Muscle layer of duodenum (tissue), 2 donors: ENCODE results near the gene DLX2.
"Not testable (repeated sequence)": the region's sequence is repeated elsewhere in the genome, so short reads cannot be mapped to it uniquely, and the experiment has no call there.

Experiments used
- H3K27ac ChIP-seq: one replicate; pipeline ENCODE4 v1.7.0; 2013; ENCODE audit warnings: mild to moderate bottlenecking, low read length
- H3K27me3 ChIP-seq: one replicate; pipeline ENCODE4 v1.7.0; 2013; ENCODE audit warnings: low read depth, mild to moderate bottlenecking, control low read depth, low read length
- H3K36me3 ChIP-seq, 2 donors: one replicate each; pipeline ENCODE4 v1.7.0; 2013; ENCODE audit warnings: low read length in 2 of 2, control low read depth in 1 of 2, mild to moderate bottlenecking in 1 of 2; ENCODE audit not compliant: insufficient read depth in 2 of 2, control insufficient read depth in 1 of 2
- H3K4me1 ChIP-seq, 2 donors: one replicate each; pipeline ENCODE4 v1.7.0; 2013; ENCODE audit warnings: low read length in 2 of 2, mild to moderate bottlenecking in 2 of 2, control low read depth in 1 of 2, moderate library complexity in 1 of 2; ENCODE audit not compliant: insufficient read depth in 2 of 2, control insufficient read depth in 1 of 2
- H3K4me3 ChIP-seq, 2 donors: one replicate each; pipeline ENCODE4 v1.7.0; 2013; ENCODE audit warnings: low read length in 2 of 2, low read depth in 1 of 2, mild to moderate bottlenecking in 1 of 2
- H3K9me3 ChIP-seq, 2 donors: one replicate each; pipeline ENCODE4 v1.7.0; 2013; ENCODE audit warnings: low read length in 2 of 2, control low read depth in 1 of 2, mild to moderate bottlenecking in 1 of 2; ENCODE audit not compliant: control insufficient read depth in 1 of 2
- donor health status: healthy.

Gene DLX2

DNA sequence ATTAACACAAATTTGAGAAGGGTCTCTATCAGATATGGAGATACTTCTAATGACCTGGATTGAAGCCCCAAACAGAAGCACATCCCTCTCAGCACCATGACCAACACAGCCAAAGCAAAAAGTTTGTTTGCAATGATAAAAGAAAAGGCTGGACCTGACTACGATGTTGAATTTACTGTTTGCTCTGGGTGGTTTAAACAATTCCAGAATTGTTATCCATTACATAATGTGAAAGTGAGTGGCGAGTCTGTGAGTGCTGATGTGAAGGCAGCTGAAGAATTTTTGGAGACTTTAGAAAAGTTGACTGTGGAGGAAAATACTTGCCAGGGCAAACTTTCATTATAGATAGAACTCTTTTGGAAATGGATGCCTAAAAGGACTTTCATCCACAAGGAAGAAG is 17.4 kb upstream of the DLX2 start:
- no peak overlapping the region for H3K27ac ChIP-seq
- no peaks in the 10 kb centered on the region for H3K36me3 ChIP-seq
- H3K9me3 ChIP-seq: no peaks in the 10 kb centered on the region
- no peak overlapping the region for H3K4me3 ChIP-seq
- no peaks in the 10 kb centered on the region for H3K4me1 ChIP-seq
- no peaks in the 10 kb centered on the region for H3K27me3 ChIP-seq

- no peaks in the 10 kb centered on the region for H3K36me3 ChIP-seq
- H3K27me3 ChIP-seq: no peaks in the 10 kb centered on the region
- H3K27ac ChIP-seq: no peak overlapping the region
- H3K4me1 ChIP-seq: no peaks in the 10 kb centered on the region
- no peak overlapping the region for H3K4me3 ChIP-seq
- no peaks in the 10 kb centered on the region for H3K9me3 ChIP-seq
Measured at GRCh38 chr2:172119089-172119488, 16.4 kb upstream of the DLX2 start.

- no peaks in the 10 kb centered on the region for H3K4me1 ChIP-seq
- H3K27ac ChIP-seq: no peak overlapping the region
- no peak overlapping the region for H3K4me3 ChIP-seq
- H3K27me3 ChIP-seq: no peaks in the 10 kb centered on the region
- H3K9me3 ChIP-seq: no peaks in the 10 kb centered on the region
- H3K36me3 ChIP-seq: no peaks in the 10 kb centered on the region
Measured at GRCh38 chr2:172116107-172116506, 13.4 kb upstream of the DLX2 start.

DNA sequence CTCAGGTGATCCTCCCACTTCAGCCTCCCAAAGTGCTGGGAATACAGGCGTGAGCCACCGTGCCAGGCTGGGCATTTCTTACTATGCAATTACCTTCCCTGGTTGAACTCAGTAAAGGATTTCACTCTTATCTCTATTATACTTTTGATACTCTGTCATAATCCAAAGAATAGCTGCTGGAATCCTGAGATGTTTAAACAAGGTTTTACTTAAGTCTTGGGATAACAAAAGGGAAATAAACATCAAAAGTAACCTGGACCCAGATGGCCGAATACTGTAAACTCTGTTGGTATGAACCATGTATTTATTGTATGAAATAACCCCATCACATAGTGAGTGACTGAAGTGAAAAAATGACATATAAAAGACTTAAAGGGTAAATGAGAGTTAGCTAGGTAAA is 11.9 kb upstream of the DLX2 start:
- no peaks in the 10 kb centered on the region for H3K36me3 ChIP-seq
- no peak overlapping the region for H3K27ac ChIP-seq
- no peaks in the 10 kb centered on the region for H3K9me3 ChIP-seq
- H3K4me3 ChIP-seq: no peak overlapping the region
- peaks cover 4% of the 10 kb centered on the region for H3K27me3 ChIP-seq
- no peaks in the 10 kb centered on the region for H3K4me1 ChIP-seq

- H3K9me3 ChIP-seq, H3K4me1 ChIP-seq, H3K4me3 ChIP-seq, H3K27ac ChIP-seq, H3K36me3 ChIP-seq, H3K27me3 ChIP-seq: not testable (repeated sequence)
Measured at GRCh38 chr2:172114176-172114575, 11.5 kb upstream of the DLX2 start.

GRCh38 chr2:172113617-172114016 is 10.9 kb upstream of the DLX2 start:
- no peak overlapping the region for H3K27ac ChIP-seq
- peaks cover 8% of the 10 kb centered on the region for H3K27me3 ChIP-seq
- H3K9me3 ChIP-seq: no peaks in the 10 kb centered on the region
- H3K4me1 ChIP-seq: no peaks in the 10 kb centered on the region
- H3K4me3 ChIP-seq: no peak overlapping the region
- H3K36me3 ChIP-seq: no peaks in the 10 kb centered on the region

DNA sequence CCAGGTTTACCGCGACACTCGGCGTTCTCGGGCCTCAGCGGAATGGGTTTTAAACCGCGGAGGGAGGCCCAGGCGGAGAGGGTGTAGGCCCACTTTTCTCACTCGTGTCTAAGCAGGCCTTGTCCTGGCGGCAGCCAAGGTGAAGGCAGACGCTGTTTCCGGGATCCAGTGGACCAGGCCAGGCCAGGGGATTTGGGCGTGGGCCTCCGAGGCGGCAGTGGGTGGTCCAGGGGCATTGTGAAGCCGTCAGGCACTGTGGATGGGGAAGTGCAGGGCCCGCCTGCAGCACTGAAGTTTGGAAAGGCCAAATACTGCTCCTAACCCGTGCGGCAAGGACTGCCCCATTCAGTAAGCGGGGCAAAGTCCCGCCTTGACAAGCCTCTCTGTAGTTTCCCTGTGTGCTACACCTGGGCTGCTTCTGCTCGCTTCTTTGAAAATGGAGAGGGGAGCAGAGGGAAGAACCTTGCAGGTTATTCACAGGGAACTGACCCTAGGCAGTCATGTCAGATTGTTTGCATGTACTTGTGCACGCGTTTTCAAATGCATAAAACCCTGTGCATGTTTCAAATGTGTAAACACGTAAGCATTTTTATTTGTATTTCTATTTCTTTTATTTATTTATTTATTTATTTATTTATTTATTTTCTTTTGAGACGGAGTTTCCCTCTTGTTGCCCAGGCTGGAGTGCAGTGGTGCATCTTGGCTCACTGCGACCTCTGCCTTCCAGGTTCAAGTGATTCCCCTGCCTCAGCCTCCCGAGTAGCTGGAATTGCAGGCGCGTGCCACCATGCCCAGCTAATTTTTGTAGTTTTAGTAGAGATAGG is 7.5 kb upstream of the DLX2 start:
- Histone ChIP-seq H3K9me3 (no peaks in the 10 kb centered on the region), H3K27me3 (peaks cover 38% of the 10 kb centered on the region), H3K27ac (no peak overlapping the region), H3K4me3 (no peak overlapping the region), H3K36me3 (no peaks in the 10 kb centered on the region), H3K4me1 (peaks cover 0 to 22% of the 10 kb centered on the region in 2 donors)

- Histone ChIP-seq H3K27ac (no peak overlapping the region), H3K27me3 (peaks cover 43% of the 10 kb centered on the region), H3K4me3 (no peak overlapping the region), H3K4me1 (peaks cover 0 to 22% of the 10 kb centered on the region in 2 donors), H3K9me3 (no peaks in the 10 kb centered on the region), H3K36me3 (no peaks in the 10 kb centered on the region)
Measured at GRCh38 chr2:172109256-172109987, 6.7 kb upstream of the DLX2 start.

- no peak overlapping the region for H3K4me3 ChIP-seq
- H3K27ac ChIP-seq: no peak overlapping the region
- peaks cover 52% of the 10 kb centered on the region for H3K27me3 ChIP-seq
- no peaks in the 10 kb centered on the region for H3K9me3 ChIP-seq
- no peaks in the 10 kb centered on the region for H3K36me3 ChIP-seq
- peaks cover 0 to 28% of the 10 kb centered on the region in 2 donors for H3K4me1 ChIP-seq
Measured at GRCh38 chr2:172108587-172108930, 5.9 kb upstream of the DLX2 start.

DNA sequence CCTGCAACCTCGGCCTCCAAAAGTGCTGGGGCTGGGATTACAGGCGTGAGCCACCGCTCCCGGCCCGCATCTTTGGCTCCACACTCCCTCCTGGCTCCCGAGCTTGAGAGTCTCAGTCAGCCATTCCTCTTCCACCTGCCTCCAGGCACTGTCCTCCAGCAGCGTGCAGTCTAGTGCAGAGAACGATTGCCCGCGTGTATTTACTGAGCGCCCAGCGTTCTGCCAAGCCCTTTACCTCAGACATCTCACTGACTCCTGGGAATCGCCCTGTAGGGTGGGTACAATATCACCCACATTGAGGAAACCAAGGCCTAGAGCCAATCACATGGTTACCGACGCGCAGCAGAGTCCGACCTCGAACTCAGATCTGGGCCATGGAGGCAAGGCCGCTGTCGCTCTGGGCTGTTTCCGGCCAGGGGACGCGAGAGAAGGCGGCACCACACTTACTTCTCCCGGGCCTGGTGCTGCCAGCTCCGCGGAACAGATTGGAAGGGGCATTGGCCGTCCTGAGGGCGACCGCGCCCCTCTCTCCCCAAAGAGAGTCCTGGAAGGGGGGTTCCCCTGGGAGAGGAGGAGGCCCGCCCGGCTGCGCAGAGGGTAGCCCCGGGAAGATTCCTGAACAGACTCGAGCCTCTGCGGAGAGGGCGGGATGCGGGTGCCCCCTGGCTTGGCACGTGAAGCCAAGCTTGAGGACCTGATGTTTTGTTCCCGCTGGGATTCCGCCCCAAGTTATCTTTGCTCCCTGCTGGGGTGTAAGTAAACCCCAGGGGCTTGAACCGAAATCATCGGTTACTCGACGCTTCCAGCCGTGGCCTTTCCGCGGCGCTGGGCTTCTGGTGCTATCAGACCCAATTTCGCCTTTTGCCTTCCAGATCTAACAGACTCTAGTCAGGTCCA is 5.2 kb upstream of the DLX2 start:
- Histone ChIP-seq H3K9me3 (no peaks in the 10 kb centered on the region), H3K36me3 (no peaks in the 10 kb centered on the region), H3K4me1 (peaks cover 0 to 34% of the 10 kb centered on the region in 2 donors), H3K4me3 (peak overlapping the region in 1 of 2 donors; percentile 25), H3K27me3 (peaks cover 58% of the 10 kb centered on the region), H3K27ac (no peak overlapping the region)
